DMS79 (cell line): Measurements from ENCODE around the gene ZIC2.

Experiments
- DNase-seq: peaks from one replicate; lab custom pipeline; 2025; lab: John Stamatoyannopoulos, UW

ZIC2 gene

GRCh38 chr13:99974296-99974938, 7.2 kb upstream of the ZIC2 start:
- no peak for DNase-seq

- no peak for DNase-seq
Measured at GRCh38 chr13:99974939-99975561, 6.5 kb upstream of the ZIC2 start.

- DNase-seq = no peak
Measured at GRCh38 chr13:99975626-99976025, 6.0 kb upstream of the ZIC2 start.

GRCh38 chr13:99976575-99976974, 5.0 kb upstream of the ZIC2 start:
- no peak for DNase-seq

- no peak for DNase-seq
Measured at GRCh38 chr13:99977334-99977911, 4.2 kb upstream of the ZIC2 start.

GRCh38 chr13:99977912-99978798, 3.4 kb upstream of the ZIC2 start:
- peak; percentile 45 for DNase-seq

- peak; percentile 47 for DNase-seq
Measured at GRCh38 chr13:99978799-99979452, 2.7 kb upstream of the ZIC2 start.

- DNase-seq = no peak
Measured at GRCh38 chr13:99979453-99980200, 2.0 kb upstream of the ZIC2 start.

- DNase-seq = peak; percentile 83
Measured at GRCh38 chr13:99980201-99980823, 1.3 kb upstream of the ZIC2 start.

- peak; percentile 76 for DNase-seq
Measured at GRCh38 chr13:99980824-99981734, 505 bp upstream of the ZIC2 start.

GRCh38 chr13:99982036-99982730, 599 bp downstream of the ZIC2 start:
- no peak for DNase-seq

GRCh38 chr13:99982731-99983498, 1.3 kb downstream of the ZIC2 start:
- DNase-seq = no peak

GRCh38 chr13:99983499-99984401, 2.2 kb downstream of the ZIC2 start:
- DNase-seq = no peak

- peak; percentile 40 for DNase-seq
Measured at GRCh38 chr13:99984461-99985240, 3.1 kb downstream of the ZIC2 start.

- DNase-seq = no peak
Measured at GRCh38 chr13:99985241-99985874, 3.8 kb downstream of the ZIC2 start.
